K562 (cell line): ENCODE data around the gene HOXB8. TPM values are rescaled to one million over a fixed set of nuclear protein-coding genes. Genes with fewer than 3 reads are reported as not detected.

Experiments used
- CC2D1A ChIP-seq: fragments of 450-650 bp; IDR thresholded peaks from 2 replicates; pipeline ENCODE4 v1.6.1; 2017; ENCODE audit warnings: mild to moderate bottlenecking
- CEBPB ChIP-seq: fragments of 450-650 bp; IDR thresholded peaks from 2 replicates; pipeline ENCODE4 v1.6.1; 2016; ENCODE audit warnings: missing genetic modification characterization, missing compliant biosample characterization
- CHD4 ChIP-seq: fragments of 200-600 bp; sonication (generic); IDR thresholded peaks from 3 replicates; pipeline ENCODE4 v1.6.1; 2012; ENCODE audit warnings: low read depth, mild to moderate bottlenecking, mixed read lengths, low read length, inconsistent platforms; ENCODE audit not compliant: insufficient read depth, insufficient replicate concordance, poor library complexity, severe bottlenecking
- CREM ChIP-seq: IDR thresholded peaks from 2 replicates; pipeline ENCODE4 v1.6.1; 2014; ENCODE audit warnings: antibody characterized with exemption, low read depth
- CSDE1 ChIP-seq, 2 experiments: fragments of 450-650 bp; IDR thresholded peaks; 2 replicates each; pipeline ENCODE4 v1.6.1; 2016; ENCODE audit warnings: mild to moderate bottlenecking in 1 of 2
- ESRRA ChIP-seq: fragments of 450-650 bp; IDR thresholded peaks from 2 replicates; pipeline ENCODE4 v1.6.1; 2014; ENCODE audit warnings: low read depth, mild to moderate bottlenecking, moderate library complexity, borderline replicate concordance
- MTA3 ChIP-seq: fragments of 450-650 bp; formaldehyde crosslinking; IDR thresholded peaks from 2 replicates; pipeline ENCODE4 v1.6.1; 2017; ENCODE audit warnings: mild to moderate bottlenecking, borderline replicate concordance
- NONO ChIP-seq, 2 experiments: fragments of 200-400 bp in 1 of 2; fragments of 450-650 bp in 1 of 2; formaldehyde crosslinking in 1 of 2; IDR thresholded peaks; 2 replicates each; pipeline ENCODE4 v1.6.1; 2017; ENCODE audit warnings: low read depth in 2 of 2, mild to moderate bottlenecking in 2 of 2, moderate library complexity in 2 of 2, low read length in 1 of 2
- OTX1 ChIP-seq: fragments of 450-650 bp; formaldehyde crosslinking; IDR thresholded peaks from 2 replicates; pipeline ENCODE4 v1.4.0; 2022; ENCODE audit warnings: mild to moderate bottlenecking
- RUNX1 ChIP-seq: sonication (generic); IDR thresholded peaks from 2 replicates; pipeline ENCODE4 v1.6.1; 2016; ENCODE audit warnings: antibody characterized with exemption, low read depth
- TAF9B ChIP-seq: fragments of 450-650 bp; IDR thresholded peaks from 2 replicates; pipeline ENCODE4 v1.6.1; 2018; ENCODE audit warnings: mild to moderate bottlenecking; ENCODE audit not compliant: partially characterized antibody
- TOE1 ChIP-seq, 2 experiments: fragments of 450-650 bp in 1 of 2; sonication (generic) in 1 of 2; formaldehyde crosslinking in 1 of 2; IDR thresholded peaks; 2 replicates each; pipeline versions ENCODE4 v1.7.1 to v1.8.0; 2016 to 2022; ENCODE audit warnings: borderline replicate concordance in 2 of 2, mild to moderate bottlenecking in 2 of 2, antibody characterized with exemption in 1 of 2, inconsistent platforms in 1 of 2, low read depth in 1 of 2, missing genetic modification reagents in 1 of 2, moderate library complexity in 1 of 2
- ZNF212 ChIP-seq: fragments of 450-650 bp; formaldehyde crosslinking; IDR thresholded peaks from 2 replicates; pipeline ENCODE4 v1.4.0; 2020; ENCODE audit warnings: mild to moderate bottlenecking
- ZNF24 ChIP-seq: fragments of 450-650 bp; IDR thresholded peaks from 2 replicates; pipeline ENCODE4 v1.6.1; 2016
- ZNF263 ChIP-seq: sonication (generic); formaldehyde crosslinking; IDR thresholded peaks from 2 replicates; pipeline ENCODE4 v1.8.0; 2022; ENCODE audit warnings: mild to moderate bottlenecking, missing genetic modification reagents, borderline replicate concordance
- ZNF445 ChIP-seq: fragments of 250-450 bp; sonication (Bioruptor Pico); IDR thresholded peaks from 2 replicates; pipeline ENCODE4 v1.4.0; 2020; ENCODE audit warnings: low read depth, mild to moderate bottlenecking, moderate library complexity
- polyA plus RNA-seq, 8 experiments: library from polyadenylated mRNA; depleted of rRNA in 4 of 8; stranded (reverse) in 5 of 8; unstranded in 3 of 8; fragments of >200 nt; fragmentation: Nextera tagmentation in 2 of 8; fragmentation: Illumina TruSeq in 1 of 8; extraction: Ambion mirVana in 2 of 8; extraction: Trizol in 1 of 8; gene quantifications; 2 replicates each; pipeline versions ENCODE4 v1.2.1 to v1.2.3, GENCODE V29; 2011 to 2014; ENCODE audit warnings: inconsistent platforms in 1 of 8, missing spikeins in 1 of 8
- total RNA-seq, 7 experiments: library from RNA; depleted of rRNA in 6 of 7; stranded (reverse); fragments of >200 nt in 6 of 7; fragmentation: Illumina TruSeq in 2 of 7; extraction: Trizol in 2 of 7; gene quantifications; 2 replicates each; pipeline versions ENCODE4 v1.2.1 to v1.2.3, GENCODE V29; 2011 to 2021; ENCODE audit warnings: low replicate concordance in 1 of 7
- TF ChIP-seq, protein P1 (sequence below), 2 experiments: fragments of 450-650 bp; IDR thresholded peaks; 2 replicates each; pipeline ENCODE4 v1.6.1; 2018; ENCODE audit warnings: mild to moderate bottlenecking in 2 of 2, low read depth in 1 of 2; ENCODE audit not compliant: partially characterized antibody in 2 of 2
- TF ChIP-seq, protein P2 (sequence below): fragments of 450-650 bp; IDR thresholded peaks from 2 replicates; pipeline ENCODE4 v1.6.1; 2017; ENCODE audit warnings: mild to moderate bottlenecking, moderate library complexity
- TF ChIP-seq, protein P3 (sequence below), 3 experiments: IDR thresholded peaks in 2 of 3; conservative IDR thresholded peaks in 1 of 3; 2 replicates each; pipeline ENCODE4 v1.5.1; 2011 to 2012; ENCODE audit warnings: low read length in 3 of 3, mild to moderate bottlenecking in 3 of 3, control low read depth in 2 of 3, improper control_type of control experiment in 1 of 3, inconsistent platforms in 1 of 3, low read depth in 1 of 3, mixed read lengths in 1 of 3, moderate library complexity in 1 of 3; ENCODE audit not compliant: insufficient read depth in 2 of 3

Gene HOXB8
- total and polyA plus RNA-seq, 9 of the 15 experiments (the other 6 are each of a cell fraction or from before 2014, with no cell fraction given) = 0.52 to 23.8 (median 3.6) TPM

DNA sequence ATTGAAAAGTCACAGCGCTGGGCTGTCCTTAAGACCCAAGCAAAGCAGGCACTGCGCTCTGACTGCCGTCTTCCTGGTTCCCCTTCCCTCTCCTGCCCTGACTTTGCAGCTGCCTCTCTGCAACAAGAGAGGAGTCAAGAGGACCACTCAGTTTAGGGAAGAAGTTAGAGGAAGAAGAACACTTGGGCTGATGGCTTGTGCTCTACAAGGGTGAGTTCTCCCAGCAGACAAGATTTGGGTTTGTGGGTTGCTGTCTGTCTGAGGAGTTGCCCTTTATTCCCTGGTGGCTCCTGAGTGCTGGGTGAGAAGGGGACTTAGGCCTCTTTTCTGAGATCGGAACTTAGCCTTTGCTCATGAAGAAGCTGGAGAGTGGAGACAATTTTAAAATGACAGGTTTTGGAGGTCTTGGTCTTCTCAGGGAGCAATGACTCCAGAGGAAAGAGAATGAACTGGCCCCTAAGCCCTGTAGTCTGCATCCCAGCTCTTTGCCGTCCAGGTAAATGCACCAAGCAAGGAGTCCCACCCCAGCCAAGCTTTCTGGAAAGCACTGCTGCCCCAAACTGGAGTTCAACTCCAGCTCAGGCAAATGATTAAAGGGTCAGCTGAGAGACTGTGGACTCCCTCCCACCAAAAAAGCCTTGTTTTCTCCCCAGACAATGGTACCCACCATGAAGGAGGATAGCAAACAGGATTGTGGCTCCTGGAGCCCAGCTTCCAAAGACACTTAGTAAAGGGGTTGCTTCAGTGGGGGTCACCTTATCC lies 13.7 kb upstream of the HOXB8 start (continued):
- TF ChIP-seq ZNF263 (peak; percentile 57; the same call in 1 of the 2 replicates), CEBPB (no peak), ZNF24 (no peak), NONO (IDR thresholded peaks at IDR 0.05; ENCODE audit: low read depth in 2 of 2, low read length in 1 of 2) (no peak), ESRRA (no peak), CC2D1A (no peak), CREM (no peak), TOE1 (IDR thresholded peaks at IDR 0.05; ENCODE audit: borderline replicate concordance) (no peak), TOE1 (CRISPR knock-in tag; IDR thresholded peaks at IDR 0.05; ENCODE audit: borderline replicate concordance, low read depth) (no peak), ZNF445 (no peak), MTA3 (no peak), OTX1 (CRISPR knock-in tag) (0 out of 2 replicates have a peak, but pooled peaks have one; percentile 19), TAF9B (no peak), CHD4 (no peak), RUNX1 (no peak), CSDE1 (IDR thresholded peaks at IDR 0.05) (no peak), ZNF212 (no peak)
- TF ChIP-seq, protein P1, sequence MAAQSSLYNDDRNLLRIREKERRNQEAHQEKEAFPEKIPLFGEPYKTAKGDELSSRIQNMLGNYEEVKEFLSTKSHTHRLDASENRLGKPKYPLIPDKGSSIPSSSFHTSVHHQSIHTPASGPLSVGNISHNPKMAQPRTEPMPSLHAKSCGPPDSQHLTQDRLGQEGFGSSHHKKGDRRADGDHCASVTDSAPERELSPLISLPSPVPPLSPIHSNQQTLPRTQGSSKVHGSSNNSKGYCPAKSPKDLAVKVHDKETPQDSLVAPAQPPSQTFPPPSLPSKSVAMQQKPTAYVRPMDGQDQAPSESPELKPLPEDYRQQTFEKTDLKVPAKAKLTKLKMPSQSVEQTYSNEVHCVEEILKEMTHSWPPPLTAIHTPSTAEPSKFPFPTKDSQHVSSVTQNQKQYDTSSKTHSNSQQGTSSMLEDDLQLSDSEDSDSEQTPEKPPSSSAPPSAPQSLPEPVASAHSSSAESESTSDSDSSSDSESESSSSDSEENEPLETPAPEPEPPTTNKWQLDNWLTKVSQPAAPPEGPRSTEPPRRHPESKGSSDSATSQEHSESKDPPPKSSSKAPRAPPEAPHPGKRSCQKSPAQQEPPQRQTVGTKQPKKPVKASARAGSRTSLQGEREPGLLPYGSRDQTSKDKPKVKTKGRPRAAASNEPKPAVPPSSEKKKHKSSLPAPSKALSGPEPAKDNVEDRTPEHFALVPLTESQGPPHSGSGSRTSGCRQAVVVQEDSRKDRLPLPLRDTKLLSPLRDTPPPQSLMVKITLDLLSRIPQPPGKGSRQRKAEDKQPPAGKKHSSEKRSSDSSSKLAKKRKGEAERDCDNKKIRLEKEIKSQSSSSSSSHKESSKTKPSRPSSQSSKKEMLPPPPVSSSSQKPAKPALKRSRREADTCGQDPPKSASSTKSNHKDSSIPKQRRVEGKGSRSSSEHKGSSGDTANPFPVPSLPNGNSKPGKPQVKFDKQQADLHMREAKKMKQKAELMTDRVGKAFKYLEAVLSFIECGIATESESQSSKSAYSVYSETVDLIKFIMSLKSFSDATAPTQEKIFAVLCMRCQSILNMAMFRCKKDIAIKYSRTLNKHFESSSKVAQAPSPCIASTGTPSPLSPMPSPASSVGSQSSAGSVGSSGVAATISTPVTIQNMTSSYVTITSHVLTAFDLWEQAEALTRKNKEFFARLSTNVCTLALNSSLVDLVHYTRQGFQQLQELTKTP (IDR thresholded peaks at IDR 0.05; ENCODE audit: low read depth in 1 of 2, partially characterized antibody in 2 of 2) = no peak
- TF ChIP-seq, protein P2, sequence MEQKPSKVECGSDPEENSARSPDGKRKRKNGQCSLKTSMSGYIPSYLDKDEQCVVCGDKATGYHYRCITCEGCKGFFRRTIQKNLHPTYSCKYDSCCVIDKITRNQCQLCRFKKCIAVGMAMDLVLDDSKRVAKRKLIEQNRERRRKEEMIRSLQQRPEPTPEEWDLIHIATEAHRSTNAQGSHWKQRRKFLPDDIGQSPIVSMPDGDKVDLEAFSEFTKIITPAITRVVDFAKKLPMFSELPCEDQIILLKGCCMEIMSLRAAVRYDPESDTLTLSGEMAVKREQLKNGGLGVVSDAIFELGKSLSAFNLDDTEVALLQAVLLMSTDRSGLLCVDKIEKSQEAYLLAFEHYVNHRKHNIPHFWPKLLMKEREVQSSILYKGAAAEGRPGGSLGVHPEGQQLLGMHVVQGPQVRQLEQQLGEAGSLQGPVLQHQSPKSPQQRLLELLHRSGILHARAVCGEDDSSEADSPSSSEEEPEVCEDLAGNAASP = no peak
- TF ChIP-seq, protein P3, sequence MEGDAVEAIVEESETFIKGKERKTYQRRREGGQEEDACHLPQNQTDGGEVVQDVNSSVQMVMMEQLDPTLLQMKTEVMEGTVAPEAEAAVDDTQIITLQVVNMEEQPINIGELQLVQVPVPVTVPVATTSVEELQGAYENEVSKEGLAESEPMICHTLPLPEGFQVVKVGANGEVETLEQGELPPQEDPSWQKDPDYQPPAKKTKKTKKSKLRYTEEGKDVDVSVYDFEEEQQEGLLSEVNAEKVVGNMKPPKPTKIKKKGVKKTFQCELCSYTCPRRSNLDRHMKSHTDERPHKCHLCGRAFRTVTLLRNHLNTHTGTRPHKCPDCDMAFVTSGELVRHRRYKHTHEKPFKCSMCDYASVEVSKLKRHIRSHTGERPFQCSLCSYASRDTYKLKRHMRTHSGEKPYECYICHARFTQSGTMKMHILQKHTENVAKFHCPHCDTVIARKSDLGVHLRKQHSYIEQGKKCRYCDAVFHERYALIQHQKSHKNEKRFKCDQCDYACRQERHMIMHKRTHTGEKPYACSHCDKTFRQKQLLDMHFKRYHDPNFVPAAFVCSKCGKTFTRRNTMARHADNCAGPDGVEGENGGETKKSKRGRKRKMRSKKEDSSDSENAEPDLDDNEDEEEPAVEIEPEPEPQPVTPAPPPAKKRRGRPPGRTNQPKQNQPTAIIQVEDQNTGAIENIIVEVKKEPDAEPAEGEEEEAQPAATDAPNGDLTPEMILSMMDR (IDR thresholded peaks at IDR 0.05 in 2 of 3, conservative IDR thresholded peaks at IDR 0.05 in 1 of 3; ENCODE audit: insufficient read depth in 2 of 3, low read depth in 1 of 3, low read length in 3 of 3) = no peak
